Measurements from ENCODE around the gene RNF114.

DNA sequence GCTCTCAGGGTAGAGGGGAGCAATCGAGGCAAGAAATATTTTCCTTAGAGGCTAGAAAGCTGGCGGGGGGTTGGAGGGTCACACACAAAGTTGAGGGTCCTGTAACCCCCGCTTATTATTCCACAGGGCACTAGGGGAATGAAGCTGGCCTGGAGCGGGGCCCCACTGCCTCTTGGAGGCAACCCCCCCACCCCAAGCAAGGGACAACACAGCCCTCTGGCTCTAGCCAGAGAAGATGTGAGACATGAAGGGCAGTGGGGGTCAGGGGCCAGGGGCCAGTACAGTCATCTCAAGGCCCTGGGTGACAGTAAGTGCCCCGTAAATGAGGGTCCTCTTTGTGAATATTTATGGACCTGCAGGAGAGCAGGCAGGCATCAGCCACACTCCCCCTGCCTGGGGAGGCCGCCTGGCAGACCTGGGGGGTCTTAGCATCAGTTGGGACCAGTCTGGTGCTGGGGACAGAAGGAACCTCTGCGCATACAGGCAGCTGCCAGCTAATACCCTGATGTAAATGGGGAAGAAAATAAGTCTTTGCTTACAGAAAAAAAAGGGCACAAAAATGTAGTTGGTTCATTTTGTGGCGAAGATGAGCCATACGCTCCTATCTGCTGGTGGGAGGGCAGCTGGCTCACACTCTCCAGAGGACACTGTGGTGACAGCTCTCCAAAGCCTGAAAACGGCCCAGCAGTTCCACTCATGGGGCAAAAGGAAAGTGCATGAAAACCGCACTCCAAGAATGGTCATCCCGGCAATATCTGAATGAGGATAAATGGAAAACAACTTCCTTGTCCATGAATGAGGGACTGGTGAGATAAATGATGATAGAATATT, 42.7 kb upstream of the RNF114 start:
- TF ChIP-seq, protein P1, sequence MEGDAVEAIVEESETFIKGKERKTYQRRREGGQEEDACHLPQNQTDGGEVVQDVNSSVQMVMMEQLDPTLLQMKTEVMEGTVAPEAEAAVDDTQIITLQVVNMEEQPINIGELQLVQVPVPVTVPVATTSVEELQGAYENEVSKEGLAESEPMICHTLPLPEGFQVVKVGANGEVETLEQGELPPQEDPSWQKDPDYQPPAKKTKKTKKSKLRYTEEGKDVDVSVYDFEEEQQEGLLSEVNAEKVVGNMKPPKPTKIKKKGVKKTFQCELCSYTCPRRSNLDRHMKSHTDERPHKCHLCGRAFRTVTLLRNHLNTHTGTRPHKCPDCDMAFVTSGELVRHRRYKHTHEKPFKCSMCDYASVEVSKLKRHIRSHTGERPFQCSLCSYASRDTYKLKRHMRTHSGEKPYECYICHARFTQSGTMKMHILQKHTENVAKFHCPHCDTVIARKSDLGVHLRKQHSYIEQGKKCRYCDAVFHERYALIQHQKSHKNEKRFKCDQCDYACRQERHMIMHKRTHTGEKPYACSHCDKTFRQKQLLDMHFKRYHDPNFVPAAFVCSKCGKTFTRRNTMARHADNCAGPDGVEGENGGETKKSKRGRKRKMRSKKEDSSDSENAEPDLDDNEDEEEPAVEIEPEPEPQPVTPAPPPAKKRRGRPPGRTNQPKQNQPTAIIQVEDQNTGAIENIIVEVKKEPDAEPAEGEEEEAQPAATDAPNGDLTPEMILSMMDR (optimal IDR thresholded peaks at IDR 0.05 in 1 of 3, IDR thresholded peaks at IDR 0.05 in 1 of 3, conservative IDR thresholded peaks at IDR 0.05 in 1 of 3; ENCODE audit: extremely low read depth in 1 of 3, insufficient read depth in 2 of 3, low read length in 3 of 3): no peak
- TF ChIP-seq EZH2 (IDR thresholded peaks at IDR 0.05; ENCODE audit: low read length): no peak
